Measurements from ENCODE around the gene SNRPE.
A peak's percentile ranks its signal among the peaks of the same experiment; 100 is the strongest.
"Not testable (repeated sequence)": the region's sequence is repeated elsewhere in the genome, so short reads cannot be mapped to it uniquely, and the experiment has no call there.

Gene SNRPE

DNA sequence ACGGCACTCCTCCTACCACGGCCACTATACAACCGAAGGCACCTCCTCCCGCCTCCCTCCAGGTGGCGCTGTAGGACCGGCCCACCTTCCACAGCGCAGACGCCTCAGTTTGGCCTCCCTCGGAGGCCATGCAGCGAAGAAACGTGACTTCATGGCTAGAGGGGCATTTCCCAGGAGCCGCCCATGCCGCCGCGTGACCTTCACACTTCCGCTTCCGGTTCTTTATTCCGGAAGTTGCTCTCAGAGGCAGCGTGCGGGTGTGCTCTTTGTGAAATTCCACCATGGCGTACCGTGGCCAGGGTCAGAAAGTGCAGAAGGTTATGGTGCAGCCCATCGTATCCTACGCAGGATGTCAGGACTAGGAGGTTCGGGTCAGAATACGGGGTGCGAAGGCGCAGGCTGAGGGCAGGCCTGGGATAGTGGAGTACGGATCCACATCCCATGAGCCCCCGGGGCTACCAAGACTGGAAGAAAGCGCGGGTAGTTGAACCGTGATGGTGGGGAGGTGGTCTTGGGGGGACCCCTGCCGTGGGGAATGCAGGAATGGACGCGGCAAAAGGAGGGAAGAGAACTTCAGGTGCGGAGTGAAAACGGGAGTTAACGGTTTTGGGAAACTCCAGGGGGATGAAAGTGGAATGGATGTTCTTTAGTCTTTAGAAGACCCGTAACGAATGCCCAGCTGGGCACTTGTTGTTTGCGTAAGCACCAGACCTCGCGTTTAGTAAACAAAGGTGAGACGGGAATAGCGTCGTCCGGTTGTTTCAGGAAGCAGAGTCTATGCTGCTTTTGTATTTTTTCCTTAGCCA lies at the start of gene SNRPE:
SNRPE (plus strand) TSS at position 221 of the 806 bp plus-strand sequence; CDS start at position 282, 61 bp downstream.
- H3K36me3 Mint-ChIP-seq: peaks cover 13 to 35% of the 10 kb centered on the region in 2 donors
- H3K27me3 Mint-ChIP-seq: no peaks in the 10 kb centered on the region
- peak within 1 kb of the TSS; percentile 96 for H3K27ac Mint-ChIP-seq
- H3K4me1 Mint-ChIP-seq: peaks cover 9 to 17% of the 10 kb centered on the region in 2 donors
- ATAC-seq (replicated peaks) (peak; percentile 97), DNase-seq (peak; percentile 95)
- H3K9me3 Mint-ChIP-seq: no peaks in the 10 kb centered on the region
- H3K4me3 Mint-ChIP-seq: peak within 1 kb of the TSS; percentile 91 to 93

DNA sequence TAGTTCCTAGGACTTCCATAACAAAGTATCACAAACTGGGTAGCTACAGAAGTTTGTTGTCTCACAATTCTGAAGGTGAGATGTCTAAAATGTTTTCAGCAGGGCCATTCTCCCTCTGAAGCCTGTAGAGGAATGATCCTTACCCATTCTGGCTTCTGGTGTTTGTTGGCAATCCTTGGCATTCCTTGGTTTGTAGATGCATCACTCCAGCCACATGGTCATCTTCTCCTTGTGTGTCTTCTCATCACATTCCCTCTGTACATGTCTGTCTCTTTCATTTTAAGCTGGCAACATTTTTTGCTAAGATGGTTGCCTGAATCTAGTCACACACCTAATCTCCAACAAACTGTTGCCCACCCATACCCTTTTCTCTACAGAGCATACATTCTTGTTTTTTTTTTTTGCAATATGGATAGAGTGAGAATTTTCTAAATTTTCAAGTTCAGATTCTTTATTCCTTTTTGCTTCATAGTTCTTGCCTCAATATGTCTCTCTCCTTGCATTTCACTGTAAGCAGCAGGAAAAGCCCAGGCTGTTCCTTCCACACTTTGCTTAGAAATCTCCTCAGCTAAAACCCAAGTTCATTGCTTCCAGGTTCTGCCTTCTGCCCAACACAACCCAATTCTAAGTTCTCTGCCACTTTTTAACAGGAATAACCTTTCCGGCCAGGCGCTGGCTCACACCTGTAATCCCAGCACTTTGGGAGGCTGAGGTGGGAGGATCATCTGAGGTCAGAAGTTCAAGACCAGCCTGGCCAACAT lies 47.6 kb upstream of the SNRPE start:
- Mint-ChIP-seq H3K27ac (no peak overlapping the region), H3K4me3 (no peak overlapping the region), H3K4me1 (peaks cover 8 to 22% of the 10 kb centered on the region in 2 donors), H3K9me3 (no peaks in the 10 kb centered on the region), H3K36me3 (peaks cover 30 to 31% of the 10 kb centered on the region in 2 donors), H3K27me3 (no peaks in the 10 kb centered on the region)
- ATAC-seq (replicated peaks): no peak
- DNase-seq: no peak

DNA sequence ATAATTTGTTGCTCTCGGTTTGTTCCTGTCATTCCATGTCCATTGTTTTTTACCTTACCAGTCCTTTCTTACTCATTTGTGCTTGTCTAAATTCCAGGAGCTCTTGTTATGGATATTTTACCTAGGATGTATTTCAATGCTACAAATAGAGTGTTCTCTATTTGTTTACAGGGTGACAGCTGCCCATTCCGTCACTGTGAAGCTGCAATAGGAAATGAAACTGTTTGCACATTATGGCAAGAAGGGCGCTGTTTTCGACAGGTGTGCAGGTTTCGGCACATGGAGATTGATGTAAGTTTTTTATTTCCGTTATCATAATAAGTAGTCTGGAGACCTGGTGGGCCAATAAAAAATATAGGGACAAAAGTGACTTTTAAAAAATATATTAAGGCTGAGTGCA lies 43.0 kb upstream of the SNRPE start:
- ATAC-seq (replicated peaks) (no peak), DNase-seq (no peak)
- Mint-ChIP-seq H3K4me3 (no peak overlapping the region), H3K9me3 (no peaks in the 10 kb centered on the region), H3K4me1 (peaks cover 11 to 19% of the 10 kb centered on the region in 2 donors), H3K27ac (peak overlapping the region; percentile 11), H3K27me3 (no peaks in the 10 kb centered on the region), H3K36me3 (peaks cover 36 to 45% of the 10 kb centered on the region in 2 donors)

DNA sequence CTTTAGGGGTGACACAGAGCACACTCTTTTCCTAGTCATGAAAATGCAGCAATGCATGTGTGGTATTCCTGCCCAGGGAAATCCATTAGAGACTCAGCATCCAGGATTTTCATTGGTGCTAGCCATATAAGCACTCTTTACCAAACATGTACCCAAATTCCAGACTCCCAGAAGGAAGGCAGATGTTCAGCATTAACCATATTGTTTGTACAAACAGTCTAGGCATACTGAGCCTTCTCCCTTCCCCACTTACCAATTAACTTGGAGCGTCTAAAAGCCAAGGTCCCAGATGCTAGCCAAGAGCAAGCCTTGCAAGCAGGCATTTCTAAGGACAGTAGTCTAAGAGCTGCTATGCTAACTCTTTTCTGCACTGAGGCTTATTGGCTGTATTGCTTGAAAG lies 38.1 kb upstream of the SNRPE start:
- no peaks in the 10 kb centered on the region for H3K9me3 Mint-ChIP-seq
- H3K27ac Mint-ChIP-seq: peak overlapping the region; percentile 2
- ATAC-seq (replicated peaks): no peak
- no peak overlapping the region for H3K4me3 Mint-ChIP-seq
- H3K36me3 Mint-ChIP-seq: peaks cover 43 to 55% of the 10 kb centered on the region in 2 donors
- peaks cover 8 to 13% of the 10 kb centered on the region in 2 donors for H3K4me1 Mint-ChIP-seq
- no peaks in the 10 kb centered on the region for H3K27me3 Mint-ChIP-seq
- DNase-seq: no peak

DNA sequence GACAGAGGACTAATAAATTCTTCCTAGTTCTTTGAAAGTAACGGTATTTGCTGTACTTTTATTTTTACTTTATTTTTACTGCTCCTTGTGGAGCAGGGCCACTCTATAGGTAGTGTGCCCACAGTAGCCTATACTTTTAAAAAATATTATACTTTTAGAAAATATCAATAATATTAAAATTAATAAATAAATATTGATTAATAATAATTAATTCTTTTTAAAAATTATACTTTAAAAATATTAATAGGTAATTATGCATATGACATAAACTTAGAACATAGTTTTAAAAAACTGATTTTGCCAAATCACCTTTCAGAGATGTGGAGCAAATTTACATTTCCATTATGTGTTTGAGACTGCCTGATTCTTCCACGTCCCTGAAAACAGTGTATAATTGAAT lies 35.2 kb upstream of the SNRPE start:
- no peaks in the 10 kb centered on the region for H3K9me3 Mint-ChIP-seq
- no peak for DNase-seq
- H3K27ac Mint-ChIP-seq: no peak overlapping the region
- ATAC-seq (replicated peaks): no peak
- H3K27me3 Mint-ChIP-seq: no peaks in the 10 kb centered on the region
- peaks cover 13 to 22% of the 10 kb centered on the region in 2 donors for H3K4me1 Mint-ChIP-seq
- H3K36me3 Mint-ChIP-seq: peaks cover 43 to 52% of the 10 kb centered on the region in 2 donors
- no peak overlapping the region for H3K4me3 Mint-ChIP-seq

DNA sequence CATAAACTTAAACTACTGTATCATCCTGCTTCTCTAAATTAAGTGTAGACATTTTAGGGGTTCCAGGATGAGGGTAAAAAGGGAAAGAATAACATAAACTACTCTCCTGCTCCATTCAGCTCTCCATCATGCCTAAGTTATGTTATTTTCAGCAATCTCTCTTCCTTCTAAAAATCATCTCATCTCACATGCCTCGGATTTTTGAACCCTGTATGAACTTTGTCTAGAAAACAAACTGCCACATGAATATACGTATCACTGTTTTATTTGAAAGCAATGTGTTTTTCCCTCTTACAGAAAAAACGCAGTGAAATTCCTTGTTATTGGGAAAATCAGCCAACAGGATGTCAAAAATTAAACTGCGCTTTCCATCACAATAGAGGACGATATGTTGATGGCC lies 33.4 kb upstream of the SNRPE start:
- H3K27me3 Mint-ChIP-seq: no peaks in the 10 kb centered on the region
- H3K27ac Mint-ChIP-seq: no peak overlapping the region
- no peak for DNase-seq
- peaks cover 32 to 41% of the 10 kb centered on the region in 2 donors for H3K36me3 Mint-ChIP-seq
- H3K4me3 Mint-ChIP-seq: no peak overlapping the region
- peaks cover 8 to 14% of the 10 kb centered on the region in 2 donors for H3K4me1 Mint-ChIP-seq
- ATAC-seq (replicated peaks): no peak
- no peaks in the 10 kb centered on the region for H3K9me3 Mint-ChIP-seq

DNA sequence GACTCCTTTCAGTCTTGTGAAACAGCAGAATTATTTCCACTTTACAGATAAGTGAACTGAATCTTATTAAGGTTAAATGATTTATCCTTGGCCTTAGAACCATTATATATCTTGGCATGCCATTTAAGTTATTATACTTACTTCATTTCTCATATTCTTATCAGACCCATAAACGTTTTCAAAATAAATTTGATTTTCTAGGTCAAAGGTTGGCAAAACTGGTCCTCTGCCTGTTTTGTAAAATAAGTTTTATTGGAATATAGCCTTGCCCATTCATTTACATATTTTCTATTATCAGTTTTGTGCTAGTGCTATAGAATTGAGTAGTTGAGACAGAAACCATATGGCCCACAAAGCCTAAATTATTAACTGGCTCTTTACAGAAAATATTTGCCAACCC lies 32.9 kb upstream of the SNRPE start:
- Mint-ChIP-seq H3K4me1 (peaks cover 8 to 14% of the 10 kb centered on the region in 2 donors), H3K9me3 (no peaks in the 10 kb centered on the region), H3K27me3 (no peaks in the 10 kb centered on the region), H3K36me3 (peaks cover 31 to 41% of the 10 kb centered on the region in 2 donors), H3K27ac (no peak overlapping the region), H3K4me3 (no peak overlapping the region)
- ATAC-seq (replicated peaks) (no peak), DNase-seq (no peak)

DNA sequence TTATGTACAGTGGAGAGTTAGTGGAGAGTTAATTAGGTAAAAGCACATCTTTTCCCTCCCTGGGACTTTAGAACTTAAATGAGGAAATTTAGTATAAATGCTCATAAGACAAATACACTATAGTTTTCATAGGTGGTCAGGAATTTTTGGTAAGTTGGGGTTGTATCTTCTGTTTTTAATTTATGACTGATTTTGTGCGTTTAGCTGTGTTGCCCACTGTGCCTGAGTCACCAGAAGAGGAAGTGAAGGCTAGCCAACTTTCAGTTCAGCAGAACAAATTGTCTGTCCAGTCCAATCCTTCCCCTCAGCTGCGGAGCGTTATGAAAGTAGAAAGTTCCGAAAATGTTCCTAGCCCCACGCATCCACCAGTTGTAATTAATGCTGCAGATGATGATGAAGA lies 32.2 kb upstream of the SNRPE start:
- H3K27me3 Mint-ChIP-seq, H3K9me3 Mint-ChIP-seq, DNase-seq, H3K4me3 Mint-ChIP-seq: not testable (repeated sequence)
- H3K4me1 Mint-ChIP-seq: peaks cover 8 to 14% of the 10 kb centered on the region in 2 donors
- peak overlapping the region; percentile 2 for H3K27ac Mint-ChIP-seq
- ATAC-seq (replicated peaks): peak; percentile 61 to 64
- H3K36me3 Mint-ChIP-seq: peaks cover 26 to 39% of the 10 kb centered on the region in 2 donors

DNA sequence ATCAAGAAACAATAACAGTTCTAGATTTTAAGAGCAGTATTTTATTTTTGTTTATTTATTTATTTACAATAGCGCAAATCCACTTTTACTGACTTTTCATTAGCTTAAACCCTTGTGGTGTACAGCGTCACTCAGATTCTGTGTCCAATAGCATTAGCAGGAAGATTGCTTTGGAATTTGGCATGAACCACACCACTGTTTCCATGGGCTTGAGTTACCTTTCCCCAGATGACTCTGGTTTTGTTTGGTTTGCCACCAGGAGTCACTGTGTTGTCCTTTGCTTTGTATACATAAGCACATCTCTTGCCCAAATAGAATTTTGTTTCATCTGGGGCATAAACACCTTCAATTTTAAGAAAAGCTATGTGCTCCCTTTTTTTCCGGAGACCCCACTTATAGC lies 25.9 kb upstream of the SNRPE start:
- H3K36me3 Mint-ChIP-seq: peaks cover 22 to 50% of the 10 kb centered on the region in 2 donors

DNA sequence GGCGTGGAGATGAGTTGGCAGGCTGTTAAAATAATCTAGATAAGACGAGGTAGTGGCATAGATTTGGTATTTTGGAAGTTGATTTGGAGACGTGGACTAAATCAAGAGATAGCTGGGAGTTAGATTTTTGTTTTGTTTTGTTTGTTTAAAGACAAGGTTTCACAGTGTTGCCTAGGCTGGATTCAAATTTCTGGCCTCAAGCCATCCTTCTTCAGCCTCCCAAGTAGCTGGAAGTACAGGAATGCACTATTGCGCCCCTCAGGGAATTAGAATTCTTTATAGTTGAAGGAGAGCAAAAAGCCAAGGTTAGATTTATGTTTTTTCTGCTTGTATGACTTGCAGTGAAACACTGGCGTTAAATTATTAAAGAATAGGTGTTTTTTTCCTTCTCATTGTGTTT lies 22.3 kb upstream of the SNRPE start:
- Mint-ChIP-seq H3K4me1 (no peaks in the 10 kb centered on the region), H3K27me3 (no peaks in the 10 kb centered on the region), H3K27ac (peak overlapping the region; percentile 54), H3K9me3 (peaks cover 0 to 1% of the 10 kb centered on the region in 2 donors), H3K4me3 (no peak overlapping the region), H3K36me3 (peaks cover 40 to 66% of the 10 kb centered on the region in 2 donors)
- ATAC-seq (replicated peaks): no peak
- no peak for DNase-seq

More for the DNA sequence above, 25.9 kb upstream of the SNRPE start:
- Mint-ChIP-seq H3K9me3 (no peaks in the 10 kb centered on the region), H3K4me3 (no peak overlapping the region), H3K27ac (no peak overlapping the region), H3K27me3 (no peaks in the 10 kb centered on the region), H3K4me1 (no peaks in the 10 kb centered on the region)
- DNase-seq (no peak), ATAC-seq (replicated peaks) (no peak)

DNA sequence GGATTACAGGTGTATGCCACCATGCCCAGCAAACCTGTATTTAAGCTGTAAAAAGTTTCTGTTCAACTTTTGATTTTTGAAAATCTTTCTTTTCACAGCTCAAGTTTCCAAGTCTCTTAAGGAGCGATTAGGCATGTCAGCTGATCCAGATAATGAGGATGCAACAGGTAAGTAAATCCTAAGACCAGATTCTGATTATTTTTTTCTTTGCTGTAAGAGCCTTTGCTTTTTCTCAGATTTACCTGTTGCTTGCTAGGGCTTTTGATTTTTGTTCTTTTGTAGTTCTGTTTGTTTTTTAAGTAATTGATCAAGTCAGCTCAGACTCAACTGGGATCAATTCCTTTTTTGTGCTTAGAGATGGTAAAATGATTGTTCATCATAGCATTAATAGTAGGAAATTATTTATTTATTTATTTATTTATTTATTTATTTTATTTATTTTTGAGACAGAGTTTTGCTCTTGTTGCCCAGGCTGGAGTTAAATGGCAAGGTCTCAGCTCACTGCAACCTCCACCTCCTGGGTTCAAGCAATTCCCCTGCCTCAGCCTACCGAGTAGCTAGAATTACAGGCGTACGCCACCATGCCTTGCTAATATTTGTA lies 21.1 kb upstream of the SNRPE start:
- H3K9me3 Mint-ChIP-seq: peaks cover 0 to 1% of the 10 kb centered on the region in 2 donors
- no peak overlapping the region for H3K27ac Mint-ChIP-seq

DNA sequence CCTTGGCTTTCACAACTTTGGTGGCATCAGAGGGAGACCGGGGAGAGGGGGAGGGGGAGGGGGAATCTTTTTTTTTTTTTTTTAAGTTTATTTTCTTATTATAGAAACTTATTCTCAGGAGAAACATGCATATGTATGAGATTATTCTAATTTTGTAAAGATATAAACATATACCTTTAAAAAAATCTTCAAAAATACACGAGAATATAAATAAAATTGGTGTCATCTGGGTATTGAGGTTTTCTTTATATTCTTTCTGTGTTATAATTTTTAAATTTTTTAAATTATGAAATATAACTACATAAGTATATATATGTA lies 18.9 kb upstream of the SNRPE start:
- Mint-ChIP-seq H3K4me1 (no peaks in the 10 kb centered on the region), H3K27me3 (no peaks in the 10 kb centered on the region), H3K9me3 (peaks cover 0 to 1% of the 10 kb centered on the region in 2 donors), H3K27ac (no peak overlapping the region), H3K4me3 (no peak overlapping the region), H3K36me3 (peaks cover 42 to 67% of the 10 kb centered on the region in 2 donors)
- no peak for ATAC-seq (replicated peaks)
- no peak for DNase-seq

More for the DNA sequence above, 21.1 kb upstream of the SNRPE start:
- Mint-ChIP-seq H3K36me3 (peaks cover 36 to 66% of the 10 kb centered on the region in 2 donors), H3K4me1 (no peaks in the 10 kb centered on the region), H3K4me3 (no peak overlapping the region), H3K27me3 (no peaks in the 10 kb centered on the region)
- no peak for DNase-seq
- ATAC-seq (replicated peaks): no peak

DNA sequence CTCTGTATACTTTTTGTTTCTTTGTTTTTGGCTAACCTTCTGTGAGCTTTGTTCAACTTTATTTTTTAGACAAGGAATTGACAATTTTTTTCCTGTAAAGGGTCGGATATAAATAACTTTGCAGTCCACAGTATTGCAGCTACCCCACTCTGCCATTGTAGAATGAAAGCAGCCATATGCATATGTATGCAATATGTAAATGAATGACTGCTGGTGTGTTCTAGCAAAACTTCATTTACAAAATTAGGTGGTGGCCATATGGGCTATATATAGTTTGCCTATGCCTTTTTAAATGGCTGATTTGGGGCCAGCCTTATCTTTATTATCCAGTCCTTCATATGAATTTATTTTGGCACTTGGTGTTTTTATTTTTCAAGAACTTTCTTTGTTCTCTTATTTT lies 18.0 kb upstream of the SNRPE start:
- DNase-seq (no peak), ATAC-seq (replicated peaks) (no peak)
- Mint-ChIP-seq H3K36me3 (peaks cover 33 to 58% of the 10 kb centered on the region in 2 donors), H3K27ac (no peak overlapping the region), H3K4me3 (no peak overlapping the region), H3K27me3 (no peaks in the 10 kb centered on the region), H3K4me1 (no peaks in the 10 kb centered on the region), H3K9me3 (peaks cover 0 to 1% of the 10 kb centered on the region in 2 donors)

DNA sequence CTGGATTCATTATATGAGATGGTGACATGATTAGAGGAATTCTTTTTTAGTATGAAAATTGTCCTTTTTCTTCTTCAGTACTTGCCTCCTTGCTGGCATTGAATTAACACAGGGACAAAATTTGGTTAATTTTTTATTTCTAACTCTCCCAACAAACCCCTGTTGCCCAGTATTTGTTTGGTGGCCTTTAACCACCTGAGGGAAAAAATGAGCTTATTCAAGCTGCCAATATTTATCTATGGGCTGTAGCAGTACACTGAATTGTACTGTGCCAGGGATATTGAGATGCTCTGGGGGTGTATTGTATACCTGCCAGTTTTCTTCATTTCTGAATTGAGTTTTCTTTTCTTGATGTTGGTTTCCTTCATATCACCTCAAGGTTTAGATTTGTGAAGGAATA lies 8.3 kb upstream of the SNRPE start:
- H3K27me3 Mint-ChIP-seq; H3K4me3 Mint-ChIP-seq; H3K27ac Mint-ChIP-seq; H3K4me1 Mint-ChIP-seq; H3K9me3 Mint-ChIP-seq; ATAC-seq (replicated peaks); DNase-seq: not testable (repeated sequence)
- peaks cover 12 to 13% of the 10 kb centered on the region in 2 donors for H3K36me3 Mint-ChIP-seq

Data from stimulated activated naive B cell treated with anti-CD40 and anti-IgM and Interleukin-4, amounts not matched to agents 10 μg/mL and 1 μg/mL and 100 μg/mL, for 72 hours (primary cell).